Measurements from ENCODE around the gene GLUL. TPM values are rescaled to one million over a fixed set of nuclear protein-coding genes. Genes with fewer than 3 reads are reported as not detected.

GLUL gene
- total and polyA plus RNA-seq, 7 donors = 1,157 to 6,689 (median 2,051) TPM

DNA sequence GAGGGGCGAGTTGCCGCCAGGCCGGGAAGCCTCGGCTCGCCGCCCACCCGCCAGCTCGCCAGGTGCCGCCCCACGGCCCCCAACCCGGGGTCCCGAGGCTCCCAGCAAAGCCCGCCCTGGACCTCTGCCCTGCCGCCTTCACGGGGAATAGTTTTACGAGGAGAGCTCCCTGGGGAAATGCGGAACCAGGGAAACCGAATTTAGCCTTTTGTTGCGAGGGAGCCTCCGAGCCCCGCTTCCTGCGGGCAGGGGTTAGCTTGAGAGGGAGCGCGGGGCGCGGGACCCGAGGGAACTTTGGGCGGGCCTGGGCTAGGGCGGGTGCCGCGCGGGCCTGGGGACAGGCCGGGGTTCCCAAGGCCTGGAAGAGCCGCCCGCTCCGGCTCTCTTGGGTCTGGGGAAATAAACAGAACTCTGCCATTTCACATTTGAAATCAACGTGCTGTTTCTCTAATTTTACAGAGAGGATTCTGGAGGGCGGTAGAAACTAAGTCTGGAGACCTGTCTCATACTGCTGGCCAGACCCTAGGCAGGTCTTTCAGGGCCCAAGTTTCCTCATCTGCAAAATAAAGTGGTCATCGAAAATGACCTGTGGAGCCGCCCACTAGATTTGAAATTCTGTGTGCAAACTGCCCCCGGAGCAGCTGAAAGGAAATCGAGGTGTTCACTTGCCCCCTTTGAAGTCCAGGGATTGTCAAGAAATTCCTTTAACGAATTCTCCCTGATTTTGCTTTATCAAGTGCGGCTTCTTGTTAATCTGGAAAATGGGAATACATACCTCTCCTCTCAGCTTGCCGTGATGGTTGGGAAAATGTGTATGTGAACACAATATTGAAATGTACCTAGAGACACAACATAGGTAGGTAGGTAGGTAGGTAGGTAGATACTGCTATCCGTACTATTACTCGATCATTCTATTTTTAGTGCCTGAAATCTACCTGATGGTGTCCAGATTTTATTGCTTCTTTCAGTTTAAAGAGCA, 749 bp upstream of the GLUL start:
- peak; percentile 29 to 47 (median 42) for ATAC-seq
- H3K36me3 ChIP-seq (ENCODE audit: insufficient read depth in 1 of 2, low read depth in 1 of 2) = peaks cover 4 to 17% of the 10 kb centered on the region in 2 donors
- H3K4me1 ChIP-seq = peaks cover 40% of the 10 kb centered on the region
- H3K27me3 ChIP-seq (ENCODE audit: insufficient read depth in 3 of 3, low read length in 2 of 3) = no peaks in the 10 kb centered on the region
- H3K4me3 ChIP-seq = peak overlapping the region; percentile 96
- no peak for TF ChIP-seq CTCF (IDR thresholded peaks at IDR 0.05)
- intact Hi-C loops (cut with DNase I) = loop anchor here in 1 of 2 donors (5.0 kb wide), 1 partner anchor 100 kb away; no protein-coding TSS in a partner anchor
- H3K27ac ChIP-seq = peak overlapping the region; percentile 98
- peak in 1 of 2 donors; percentile 69 for DNase-seq
- 13 to 15% (median 14%) methylated on average over 41 to 47 of the region's 47 CpGs for WGBS, 3 donors
- no peaks in the 10 kb centered on the region for H3K9me3 ChIP-seq

DNA sequence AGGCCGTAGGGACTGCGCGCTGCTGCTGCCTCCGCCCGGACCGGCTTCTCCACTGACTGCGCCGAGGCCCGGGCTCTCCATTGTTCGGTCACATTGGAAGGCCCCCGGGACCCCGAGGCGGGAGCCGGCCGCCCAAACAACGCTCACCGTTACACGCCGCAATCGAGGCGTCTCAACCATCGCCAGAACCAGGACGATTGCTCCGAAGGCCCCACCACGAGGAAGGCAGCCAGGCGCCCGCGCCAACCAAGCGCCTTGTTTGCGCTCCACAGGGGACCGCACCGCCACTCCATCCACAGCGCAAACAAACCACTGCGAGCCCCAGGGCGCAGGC, 595 bp downstream of the GLUL start:
- WGBS, 3 donors = 0 to 2% (median 0%) methylated on average over 31 to 35 of the region's 35 CpGs
- Histone ChIP-seq H3K4me1 (peaks cover 38% of the 10 kb centered on the region), H3K27ac (peak overlapping the region; percentile 98), H3K9me3 (no peaks in the 10 kb centered on the region), H3K4me3 (peak overlapping the region; percentile 96), H3K36me3 (ENCODE audit: insufficient read depth in 1 of 2, low read depth in 1 of 2) (peaks cover 10 to 31% of the 10 kb centered on the region in 2 donors), H3K27me3 (ENCODE audit: insufficient read depth in 3 of 3, low read length in 2 of 3) (no peaks in the 10 kb centered on the region)
- TF ChIP-seq CTCF (IDR thresholded peaks at IDR 0.05) = no peak
- no peak for DNase-seq
- ATAC-seq = peak; percentile 2 to 13 (median 4)
- intact Hi-C loops (cut with DNase I) = loop anchor here (2.0 to 5.0 kb wide), 2 partner anchors 40 to 99 kb away; no protein-coding TSS in a partner anchor

GRCh38 chr1:182389619-182390047, 2.0 kb downstream of the GLUL start:
- H3K4me1 ChIP-seq = peaks cover 40% of the 10 kb centered on the region
- WGBS, 3 donors = 1 to 3% (median 1%) methylated on average over 13 of the region's 13 CpGs
- peaks cover 10 to 44% of the 10 kb centered on the region in 2 donors for H3K36me3 ChIP-seq (ENCODE audit: insufficient read depth in 1 of 2, low read depth in 1 of 2)
- DNase-seq (no peak), ATAC-seq (peak in 1 of 4 donors; percentile 19)
- H3K27ac ChIP-seq = peak overlapping the region; percentile 98
- H3K27me3 ChIP-seq (ENCODE audit: insufficient read depth in 3 of 3, low read length in 2 of 3) = no peaks in the 10 kb centered on the region
- H3K4me3 ChIP-seq = peak overlapping the region; percentile 96
- intact Hi-C loops (cut with DNase I) = loop anchor here (2.0 to 5.0 kb wide), 2 partner anchors 39 to 97 kb away; no protein-coding TSS in a partner anchor
- TF ChIP-seq CTCF (IDR thresholded peaks at IDR 0.05) = no peak
- no peaks in the 10 kb centered on the region for H3K9me3 ChIP-seq

DNA sequence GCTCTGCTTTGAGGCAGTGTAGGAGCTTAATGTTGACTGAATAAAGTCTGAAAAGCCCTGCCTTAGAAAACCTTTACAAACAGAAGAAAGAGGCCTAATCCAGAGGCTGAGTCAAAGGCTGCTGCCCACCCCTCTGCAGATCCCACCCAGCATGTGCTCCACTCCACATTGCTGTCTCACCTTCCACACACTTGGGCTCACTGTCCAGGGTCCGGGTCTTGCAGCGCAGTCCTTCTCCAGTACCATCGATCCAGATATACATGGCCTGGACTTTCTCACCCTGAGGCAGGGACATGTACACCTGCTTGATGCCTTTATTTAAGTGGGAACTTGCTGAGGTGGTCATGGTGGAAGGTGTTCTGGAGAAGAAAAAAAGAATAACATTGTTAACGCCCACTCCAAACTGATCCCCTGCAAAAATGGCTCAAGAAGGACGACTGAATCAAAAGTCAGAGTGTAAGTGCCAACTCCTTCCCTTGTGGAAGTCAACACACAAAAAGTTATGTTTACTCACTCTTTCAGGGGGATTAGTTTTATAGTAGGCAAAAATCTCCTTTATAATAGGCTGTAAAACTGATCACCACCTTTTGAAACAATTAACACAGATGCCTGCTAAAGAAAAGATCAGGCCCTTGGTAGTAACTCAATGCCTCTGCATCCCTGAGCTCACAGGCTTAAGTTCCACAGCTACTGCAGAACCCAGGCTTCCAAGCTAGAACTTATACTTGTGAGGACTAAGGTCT, 3.0 kb downstream of the GLUL start:
- no peaks in the 10 kb centered on the region for H3K27me3 ChIP-seq (ENCODE audit: insufficient read depth in 3 of 3, low read length in 2 of 3)
- no peak for DNase-seq
- no peak for TF ChIP-seq CTCF (IDR thresholded peaks at IDR 0.05)
- WGBS, 3 donors = 55 to 58% (median 58%) methylated on average over 5 of the region's 5 CpGs
- intact Hi-C loops (cut with DNase I) = no loop called here
- ATAC-seq = no peak
- H3K4me3 ChIP-seq = peak overlapping the region; percentile 96
- peak overlapping the region; percentile 98 for H3K27ac ChIP-seq
- no peaks in the 10 kb centered on the region for H3K9me3 ChIP-seq
- H3K4me1 ChIP-seq = peaks cover 40% of the 10 kb centered on the region
- peaks cover 14 to 55% of the 10 kb centered on the region in 2 donors for H3K36me3 ChIP-seq (ENCODE audit: insufficient read depth in 1 of 2, low read depth in 1 of 2)

Data from psoas muscle (tissue), 8 donors.